Calu3 (cell line): Measurements from ENCODE around the gene TAPBP. TPM values are rescaled to one million over a fixed set of nuclear protein-coding genes. Genes with fewer than 3 reads are reported as not detected.

Experiments used
- BruUV-seq: library from RNA; stranded (reverse); fragments of 400-500 nt; replicated peaks from 2 replicates; lab custom pipeline; 2021; lab: Mats Ljungman, UMichigan
- CTCF ChIA-PET: fragments of 300-600 bp; sonication (Branson Sonifier 250); formaldehyde crosslinking; loops from one replicate; lab custom pipeline; 2022; ENCODE audit warnings: antibody characterized with exemption; lab: Charles Lee
- DNase-seq: peaks from one replicate; pipeline ENCODE4 v3.0.0; 2022
- H3K27ac Mint-ChIP-seq: one replicate; pipeline ENCODE4 v1.8.0; 2022; ENCODE audit warnings: mixed read lengths; ENCODE audit not compliant: unreplicated experiment
- H3K27me3 Mint-ChIP-seq: one replicate; pipeline ENCODE4 v1.8.0; 2022; ENCODE audit warnings: mixed read lengths; ENCODE audit not compliant: unreplicated experiment
- H3K36me3 Mint-ChIP-seq: one replicate; pipeline ENCODE4 v1.8.0; 2022; ENCODE audit warnings: mild to moderate bottlenecking, moderate library complexity, mixed read lengths; ENCODE audit not compliant: insufficient read depth, unreplicated experiment
- H3K4me1 Mint-ChIP-seq: one replicate; pipeline ENCODE4 v1.8.0; 2022; ENCODE audit warnings: mild to moderate bottlenecking, low read depth, mixed read lengths; ENCODE audit not compliant: unreplicated experiment
- H3K4me3 Mint-ChIP-seq: one replicate; pipeline ENCODE4 v1.8.0; 2022; ENCODE audit warnings: mild to moderate bottlenecking, low read depth, moderate library complexity, mixed read lengths; ENCODE audit not compliant: unreplicated experiment
- H3K9me3 Mint-ChIP-seq: one replicate; pipeline ENCODE4 v1.8.0; 2022; ENCODE audit warnings: low read depth, mixed read lengths; ENCODE audit not compliant: unreplicated experiment
- CTCF ChIP-seq: fragments of 200-600 bp; IDR thresholded peaks from one replicate; pipeline ENCODE4 v1.8.0; 2022; ENCODE audit warnings: antibody characterized with exemption; ENCODE audit not compliant: unreplicated experiment
- intact Hi-C: fragments of 100-400 bp; cut with micrococcal nuclease; formaldehyde crosslinking; loops from one replicate; pipeline ENCODE4 v1.10.0; 2022; ENCODE audit not compliant: unreplicated experiment
- microRNA-seq: library from miRNA; unstranded; fragments of <30 nt; microRNA quantifications from one replicate; pipeline ENCODE4 v1.2.0, GENCODE V29; 2022
- total RNA-seq: library from RNA; stranded (reverse); gene quantifications from 2 replicates; pipeline ENCODE4 v1.2.3, GENCODE V29; 2022

The TAPBP gene
- total RNA-seq, 1 experiment from 2014 or later, result 443 TPM

- no TSS peak for BruUV-seq
These were observed 61.1 kb downstream of the TAPBP start for GRCh38 chr6:33252759-33253158.

GRCh38 chr6:33251395-33252012 lies 62.4 kb downstream of the TAPBP start:
- CTCF ChIA-PET, result interaction anchor here (0.6 to 0.7 kb wide), 2 partner anchors 101 to 176 kb away, joined by 3 to 7 read pairs; partner anchors contain the start of gene HLA-DPB1
- Mint-ChIP-seq H3K27ac (no peak overlapping the region), H3K36me3 (peaks cover 44% of the 10 kb centered on the region), H3K4me1 (peaks cover 26% of the 10 kb centered on the region), H3K4me3 (no peak overlapping the region), H3K9me3 (no peaks in the 10 kb centered on the region), H3K27me3 (peaks cover 2% of the 10 kb centered on the region)
- DNase-seq, result no peak
- no TSS peak for BruUV-seq
- no peak for TF ChIP-seq CTCF
- intact Hi-C loops, result no loop called here

More at GRCh38 chr6:33252759-33253158, 61.1 kb downstream of the TAPBP start:
- peaks cover 51% of the 10 kb centered on the region for H3K36me3 Mint-ChIP-seq
- H3K27me3 Mint-ChIP-seq, result no peaks in the 10 kb centered on the region
- H3K4me1 Mint-ChIP-seq, result peaks cover 25% of the 10 kb centered on the region
- no peak for TF ChIP-seq CTCF
- H3K27ac Mint-ChIP-seq, result no peak overlapping the region
- CTCF ChIA-PET, result interaction anchor here (0.7 kb wide), 1 partner anchor 145 kb away, joined by 4 read pairs; no protein-coding TSS in a partner anchor
- no peak for DNase-seq
- no peaks in the 10 kb centered on the region for H3K9me3 Mint-ChIP-seq
- H3K4me3 Mint-ChIP-seq, result no peak overlapping the region
- intact Hi-C loops, result no loop called here

- H3K4me3 Mint-ChIP-seq, result peak overlapping the region; percentile 66
- peaks cover 44% of the 10 kb centered on the region for H3K36me3 Mint-ChIP-seq
- H3K4me1 Mint-ChIP-seq, result peaks cover 26% of the 10 kb centered on the region
- no TSS peak for BruUV-seq
- H3K27ac Mint-ChIP-seq, result peak overlapping the region; percentile 51
- no peaks in the 10 kb centered on the region for H3K9me3 Mint-ChIP-seq
- CTCF ChIA-PET, result interaction anchor here (0.7 to 1.3 kb wide), 2 partner anchors 42 to 175 kb away, joined by 3 read pairs; partner anchors contain the start of genes HLA-DPB1 and RING1
- TF ChIP-seq CTCF, result no peak
- DNase-seq, result no peak
- intact Hi-C loops, result no loop called here
- peaks cover 10% of the 10 kb centered on the region for H3K27me3 Mint-ChIP-seq
These were observed 63.1 kb downstream of the TAPBP start for GRCh38 chr6:33250731-33251130.

GRCh38 chr6:33249732-33250630 lies 63.9 kb downstream of the TAPBP start:
- H3K9me3 Mint-ChIP-seq, result no peaks in the 10 kb centered on the region
- H3K4me1 Mint-ChIP-seq, result peaks cover 26% of the 10 kb centered on the region
- peaks cover 44% of the 10 kb centered on the region for H3K36me3 Mint-ChIP-seq
- TF ChIP-seq CTCF, result no peak
- CTCF ChIA-PET, result interaction anchor here (0.7 to 2.7 kb wide), 11 partner anchors 19 to 412 kb away, joined by 3 to 13 read pairs (median 5); partner anchors contain the start of genes RING1, RPS18, TAP2 and VPS52
- intact Hi-C loops, result loop anchor here (2.0 to 5.0 kb wide), 3 partner anchors 43 to 238 kb away; partner anchors contain the start of gene RING1
- TSS peak; percentile 59 for BruUV-seq
- H3K27ac Mint-ChIP-seq, result peak overlapping the region; percentile 51
- DNase-seq, result no peak
- peak overlapping the region; percentile 66 for H3K4me3 Mint-ChIP-seq
- H3K27me3 Mint-ChIP-seq, result peaks cover 11% of the 10 kb centered on the region

Small RNA genes lying within 50 kb of the gene (microRNA-seq; reads per million reads assigned to microRNA genes)
- 3.2 reads per million for gene MIR6834
- not detected for gene MIR6873

Other genes with a start within 250 kb of the TAPBP start
- 29.2 and 46.4 TPM in 2 replicates for gene HLA-DPA1, start 240.4 kb downstream of the TAPBP start, total RNA-seq
- gene HLA-DPB1, start 238.1 kb downstream of the TAPBP start, total RNA-seq, result 12.0 and 18.3 TPM in 2 replicates
- 1.8 TPM in 2 replicates for gene COL11A2, start 121.6 kb downstream of the TAPBP start, total RNA-seq
- gene RXRB, start 113.4 kb downstream of the TAPBP start, total RNA-seq, result 78.2 and 78.3 TPM in 2 replicates
- gene SLC39A7, start 113.2 kb downstream of the TAPBP start, total RNA-seq, result 188 and 201 TPM in 2 replicates
- 40.4 and 41.7 TPM in 2 replicates for gene HSD17B8, start 109.4 kb downstream of the TAPBP start, total RNA-seq
- gene RING1, start 105.6 kb downstream of the TAPBP start, total RNA-seq, result 53.9 and 58.9 TPM in 2 replicates
- 99.7 and 104 TPM in 2 replicates for gene VPS52, start 42.2 kb downstream of the TAPBP start, total RNA-seq
- gene RPS18, start 42.0 kb downstream of the TAPBP start, total RNA-seq, result 2,667 and 2,688 TPM in 2 replicates
- 18.2 and 21.6 TPM in 2 replicates for gene B3GALT4, start 37.0 kb downstream of the TAPBP start, total RNA-seq
- gene WDR46, start 24.8 kb downstream of the TAPBP start, total RNA-seq, result 124 and 125 TPM in 2 replicates
- 141 and 168 TPM in 2 replicates for gene PFDN6, start 24.5 kb downstream of the TAPBP start, total RNA-seq
- gene RGL2, start 15.1 kb downstream of the TAPBP start, total RNA-seq, result 138 and 154 TPM in 2 replicates
- 22.6 and 26.4 TPM in 2 replicates for gene ZBTB22, start 3.7 kb upstream of the TAPBP start, total RNA-seq
- 86.3 and 86.6 TPM in 2 replicates for gene DAXX, start 8.9 kb upstream of the TAPBP start, total RNA-seq
- gene KIFC1, start 77.7 kb upstream of the TAPBP start, total RNA-seq, result 105 and 140 TPM in 2 replicates
- gene PHF1, start 96.9 kb upstream of the TAPBP start, total RNA-seq, result 62.4 and 68.3 TPM in 2 replicates
- gene CUTA, start 104.0 kb upstream of the TAPBP start, total RNA-seq, result 170 and 172 TPM in 2 replicates
- 18.8 and 24.9 TPM in 2 replicates for gene SYNGAP1, start 106.0 kb upstream of the TAPBP start, total RNA-seq
- 18.1 and 20.0 TPM in 2 replicates for gene ZBTB9, start 140.5 kb upstream of the TAPBP start, total RNA-seq